ENCODE results near the gene PLCL2. TPM values are rescaled to one million over a fixed set of nuclear protein-coding genes. Genes with fewer than 3 reads are reported as not detected.

The PLCL2 gene
- total RNA-seq, 1 experiment from 2014 or later: 2.5 TPM

DNA sequence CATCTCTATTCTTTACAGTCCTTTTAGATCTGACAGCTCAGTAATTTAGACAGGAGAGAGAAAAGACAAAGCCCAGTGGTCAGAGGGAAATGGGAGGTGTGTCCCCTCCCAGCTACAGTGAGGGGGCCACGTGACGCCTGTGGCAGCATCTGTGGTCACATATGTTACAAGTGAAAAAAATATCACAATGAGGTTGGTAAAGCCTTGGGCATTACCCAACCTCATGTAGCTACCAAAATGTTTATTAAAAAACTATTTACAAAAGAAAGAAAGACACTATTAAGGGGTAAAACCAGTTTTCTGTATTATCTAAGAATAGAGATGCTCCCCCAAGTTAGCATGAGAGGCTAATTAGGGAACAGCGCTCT is 42.9 kb upstream of the PLCL2 start:
- H3K9ac ChIP-seq (ENCODE audit: low read length): peak overlapping the region; percentile 30; the same call in 1 of the 2 replicates
- H3K27ac ChIP-seq (ENCODE audit: low read length): no peak overlapping the region
- no peaks in the 10 kb centered on the region for H3K36me3 ChIP-seq (ENCODE audit: insufficient read depth, low read length)
- no peak for DNase-seq
- H3K4me3 ChIP-seq (ENCODE audit: low read length): peak overlapping the region; percentile 41
- peak overlapping the region; percentile 77 for H2AFZ ChIP-seq (ENCODE audit: low read length)
- H3K79me2 ChIP-seq (ENCODE audit: low read length): no peaks in the 10 kb centered on the region
- no peaks in the 10 kb centered on the region for H3K9me3 ChIP-seq (ENCODE audit: low read length)
- H3K4me1 ChIP-seq (ENCODE audit: low read length): peaks cover 17% of the 10 kb centered on the region
- no peaks in the 10 kb centered on the region for H4K20me1 ChIP-seq (ENCODE audit: insufficient read depth, low read depth, low read length)
- no peaks in the 10 kb centered on the region for H3K9me2 ChIP-seq (replicated peaks; ENCODE audit: insufficient read depth, low read length)
- H3K4me2 ChIP-seq (ENCODE audit: low read depth, low read length, poor library complexity, severe bottlenecking): peak overlapping the region; percentile 63
- H3K27me3 ChIP-seq (ENCODE audit: low read length): no peaks in the 10 kb centered on the region

DNA sequence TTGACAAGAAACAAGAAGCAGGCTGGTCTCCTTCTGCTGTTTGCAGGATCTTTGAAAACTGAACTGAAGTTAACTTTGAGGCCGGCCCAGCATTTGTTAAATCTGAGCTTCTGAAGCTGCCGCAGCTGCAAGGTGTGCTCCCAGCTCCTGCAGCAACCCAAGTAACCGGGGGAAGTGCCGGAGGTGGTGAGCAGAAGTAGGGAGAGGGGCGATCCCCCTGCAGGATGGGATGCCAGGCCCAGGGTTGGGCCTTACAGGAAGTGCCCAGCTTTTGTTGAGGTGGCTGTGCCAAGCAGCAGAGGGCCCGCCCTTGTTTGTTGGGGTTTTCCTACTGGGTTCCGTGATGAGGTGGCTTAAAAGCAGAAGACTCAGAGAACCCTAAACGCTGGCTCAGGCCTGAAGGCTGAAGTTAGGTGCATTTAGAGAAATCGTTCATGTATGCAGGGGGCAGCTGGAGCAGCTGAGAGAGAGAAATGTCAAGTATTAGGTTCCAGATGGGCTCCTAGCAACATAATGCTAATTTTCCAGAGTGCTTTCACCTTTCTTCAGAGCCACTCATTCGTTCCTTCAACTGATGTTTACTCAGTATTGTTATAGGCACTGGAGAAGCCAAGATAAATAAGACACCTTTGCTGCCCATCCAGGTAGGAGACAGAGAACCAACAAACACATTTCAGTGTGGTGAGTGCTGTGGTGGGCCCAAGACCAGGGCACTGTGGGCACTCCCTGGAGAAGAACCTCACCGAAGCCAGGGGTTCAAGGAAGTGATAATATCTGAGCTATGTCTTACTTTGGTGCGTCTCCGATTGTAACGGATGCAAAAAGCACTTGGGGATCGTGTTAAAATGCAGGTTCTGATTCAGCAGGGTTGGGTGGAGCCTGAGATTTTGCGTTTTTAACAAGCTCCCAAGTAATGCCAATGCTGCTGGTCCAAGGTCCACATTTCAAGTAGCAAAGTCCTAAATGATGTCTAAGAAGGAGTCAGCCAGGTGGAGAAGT is 42.2 kb upstream of the PLCL2 start:
- Histone ChIP-seq H3K79me2 (ENCODE audit: low read length) (no peaks in the 10 kb centered on the region), H3K27me3 (ENCODE audit: low read length) (no peaks in the 10 kb centered on the region), H3K9ac (ENCODE audit: low read length) (no peak overlapping the region), H3K9me2 (replicated peaks; ENCODE audit: insufficient read depth, low read length) (no peaks in the 10 kb centered on the region), H2AFZ (ENCODE audit: low read length) (peak overlapping the region; percentile 77), H3K27ac (ENCODE audit: low read length) (no peak overlapping the region), H3K4me1 (ENCODE audit: low read length) (peaks cover 17% of the 10 kb centered on the region), H3K36me3 (ENCODE audit: insufficient read depth, low read length) (no peaks in the 10 kb centered on the region), H3K9me3 (ENCODE audit: low read length) (no peaks in the 10 kb centered on the region), H4K20me1 (ENCODE audit: insufficient read depth, low read depth, low read length) (no peaks in the 10 kb centered on the region), H3K4me2 (ENCODE audit: low read depth, low read length, poor library complexity, severe bottlenecking) (peak overlapping the region; percentile 63), H3K4me3 (ENCODE audit: low read length) (no peak overlapping the region)
- DNase-seq: no peak

DNA sequence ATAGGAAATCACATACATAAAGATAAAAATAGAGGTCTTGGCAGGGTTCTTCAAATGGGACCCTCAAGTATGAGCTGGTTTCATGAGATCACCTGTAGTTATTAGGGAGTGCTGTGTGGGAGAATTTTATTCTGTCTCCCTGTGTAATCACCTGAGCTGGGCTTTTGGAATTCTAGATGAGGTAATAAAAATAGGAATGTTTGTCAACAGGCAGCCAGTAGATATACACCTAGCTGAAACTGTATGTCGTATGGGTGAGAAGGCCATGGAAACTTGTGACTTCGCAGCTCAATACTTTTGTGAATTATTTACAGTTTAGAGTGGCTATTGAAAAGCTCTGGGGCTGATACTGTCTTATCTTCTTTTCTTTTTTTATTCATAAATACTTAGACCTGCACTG is 40.5 kb upstream of the PLCL2 start:
- Histone ChIP-seq H3K4me1 (ENCODE audit: low read length) (peaks cover 19% of the 10 kb centered on the region), H3K79me2 (ENCODE audit: low read length) (no peaks in the 10 kb centered on the region), H3K4me2 (ENCODE audit: low read depth, low read length, poor library complexity, severe bottlenecking) (no peak overlapping the region), H3K9ac (ENCODE audit: low read length) (no peak overlapping the region), H3K9me3 (ENCODE audit: low read length) (no peaks in the 10 kb centered on the region), H3K4me3 (ENCODE audit: low read length) (no peak overlapping the region), H2AFZ (ENCODE audit: low read length) (no peak overlapping the region), H4K20me1 (ENCODE audit: insufficient read depth, low read depth, low read length) (no peaks in the 10 kb centered on the region), H3K9me2 (replicated peaks; ENCODE audit: insufficient read depth, low read length) (no peaks in the 10 kb centered on the region), H3K27me3 (ENCODE audit: low read length) (no peaks in the 10 kb centered on the region), H3K27ac (ENCODE audit: low read length) (no peak overlapping the region), H3K36me3 (ENCODE audit: insufficient read depth, low read length) (no peaks in the 10 kb centered on the region)
- DNase-seq: no peak

DNA sequence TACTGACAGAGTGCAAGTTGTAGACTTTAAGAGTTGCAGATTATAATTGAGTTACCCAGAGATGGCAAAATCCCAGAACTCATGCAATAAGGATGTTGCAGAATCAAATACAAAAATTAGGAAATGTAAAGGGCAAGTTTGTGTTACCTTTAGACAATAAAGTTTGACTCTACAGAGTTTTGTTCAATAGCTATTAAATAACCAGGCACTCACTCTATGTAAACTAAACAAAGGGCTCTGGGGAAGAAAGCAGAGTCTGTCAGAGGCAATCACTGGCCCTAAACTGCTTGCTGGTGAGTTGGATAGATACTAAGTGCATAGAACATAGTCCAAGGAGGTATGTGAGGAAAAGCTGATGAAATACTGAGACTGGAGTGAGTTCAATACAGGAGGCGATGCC is 40.0 kb upstream of the PLCL2 start:
- Histone ChIP-seq H3K36me3 (ENCODE audit: insufficient read depth, low read length) (no peaks in the 10 kb centered on the region), H2AFZ (ENCODE audit: low read length) (no peak overlapping the region), H3K9ac (ENCODE audit: low read length) (no peak overlapping the region), H3K4me2 (ENCODE audit: low read depth, low read length, poor library complexity, severe bottlenecking) (no peak overlapping the region), H3K9me3 (ENCODE audit: low read length) (no peaks in the 10 kb centered on the region), H3K27ac (ENCODE audit: low read length) (no peak overlapping the region), H3K4me3 (ENCODE audit: low read length) (no peak overlapping the region), H4K20me1 (ENCODE audit: insufficient read depth, low read depth, low read length) (no peaks in the 10 kb centered on the region), H3K4me1 (ENCODE audit: low read length) (peaks cover 25% of the 10 kb centered on the region), H3K27me3 (ENCODE audit: low read length) (no peaks in the 10 kb centered on the region), H3K9me2 (replicated peaks; ENCODE audit: insufficient read depth, low read length) (no peaks in the 10 kb centered on the region), H3K79me2 (ENCODE audit: low read length) (no peaks in the 10 kb centered on the region)
- DNase-seq: no peak

DNA sequence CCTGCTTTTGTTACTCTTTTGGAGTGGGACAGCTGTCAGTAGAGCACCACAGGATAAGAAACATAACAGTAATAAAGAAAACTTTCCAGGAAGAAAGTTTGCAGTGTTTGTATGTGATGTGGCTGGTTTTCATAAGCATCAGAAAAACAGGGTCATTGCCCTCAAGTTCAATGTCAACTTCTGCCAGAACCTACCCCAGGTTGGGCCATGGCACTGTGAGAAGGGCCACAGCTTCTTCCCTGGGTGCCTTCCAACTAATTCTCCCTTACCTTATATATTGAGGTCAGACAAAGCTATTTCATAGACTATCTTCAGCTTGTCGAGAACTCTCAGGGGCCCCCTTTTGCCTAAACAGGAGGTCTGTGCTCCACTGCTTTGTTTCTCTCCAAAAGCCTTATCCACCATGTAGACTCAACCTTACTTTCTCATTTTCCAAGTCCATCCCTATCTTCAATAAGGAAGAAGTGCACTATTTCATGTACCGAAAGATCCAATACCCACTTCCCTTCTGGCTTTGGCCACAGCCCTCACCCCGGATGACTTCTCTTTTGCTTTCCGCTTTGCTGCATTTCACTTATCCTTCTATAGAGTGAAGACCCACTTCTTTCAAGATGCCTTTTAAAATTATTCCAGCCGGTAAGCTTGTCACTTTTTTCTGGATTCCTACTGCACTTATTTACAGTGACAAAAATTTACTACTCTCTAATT is 38.2 kb upstream of the PLCL2 start:
- H3K4me2 ChIP-seq (ENCODE audit: low read depth, low read length, poor library complexity, severe bottlenecking): no peak overlapping the region
- no peak overlapping the region for H2AFZ ChIP-seq (ENCODE audit: low read length)

DNA sequence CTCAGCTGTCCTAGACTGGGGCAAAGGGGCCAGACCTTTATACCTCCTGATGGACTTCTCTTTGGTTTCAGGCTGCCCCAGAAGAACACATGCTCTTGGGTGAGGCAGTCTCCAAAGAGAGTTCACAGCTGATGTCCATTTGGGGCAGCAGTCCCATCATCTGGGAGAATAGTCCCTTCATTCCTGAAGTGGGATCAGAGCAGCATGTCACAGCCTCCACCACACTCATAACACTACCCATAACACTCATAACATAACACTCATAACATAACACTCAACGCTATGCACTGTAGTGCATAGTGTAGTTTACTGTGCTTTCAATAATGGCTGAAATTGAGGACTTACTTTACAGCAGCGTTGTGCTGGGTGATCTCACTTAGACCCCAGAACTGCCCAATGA is 36.7 kb upstream of the PLCL2 start:
- no peaks in the 10 kb centered on the region for H3K9me2 ChIP-seq (replicated peaks; ENCODE audit: insufficient read depth, low read length)
- H3K9me3 ChIP-seq (ENCODE audit: low read length): no peaks in the 10 kb centered on the region
- H3K4me2 ChIP-seq (ENCODE audit: low read depth, low read length, poor library complexity, severe bottlenecking): no peak overlapping the region
- no peak overlapping the region for H3K27ac ChIP-seq (ENCODE audit: low read length)
- peaks cover 8% of the 10 kb centered on the region for H3K4me1 ChIP-seq (ENCODE audit: low read length)
- no peaks in the 10 kb centered on the region for H3K36me3 ChIP-seq (ENCODE audit: insufficient read depth, low read length)
- H2AFZ ChIP-seq (ENCODE audit: low read length): no peak overlapping the region
- no peak overlapping the region for H3K9ac ChIP-seq (ENCODE audit: low read length)
- no peaks in the 10 kb centered on the region for H3K27me3 ChIP-seq (ENCODE audit: low read length)
- H3K4me3 ChIP-seq (ENCODE audit: low read length): no peak overlapping the region
- no peaks in the 10 kb centered on the region for H3K79me2 ChIP-seq (ENCODE audit: low read length)
- DNase-seq: no peak
- no peaks in the 10 kb centered on the region for H4K20me1 ChIP-seq (ENCODE audit: insufficient read depth, low read depth, low read length)

More for the DNA sequence above, 38.2 kb upstream of the PLCL2 start:
- Histone ChIP-seq H3K4me3 (ENCODE audit: low read length) (no peak overlapping the region), H3K4me1 (ENCODE audit: low read length) (peaks cover 19% of the 10 kb centered on the region), H3K9me2 (replicated peaks; ENCODE audit: insufficient read depth, low read length) (no peaks in the 10 kb centered on the region), H4K20me1 (ENCODE audit: insufficient read depth, low read depth, low read length) (no peaks in the 10 kb centered on the region), H3K79me2 (ENCODE audit: low read length) (no peaks in the 10 kb centered on the region), H3K27me3 (ENCODE audit: low read length) (no peaks in the 10 kb centered on the region), H3K9ac (ENCODE audit: low read length) (no peak overlapping the region), H3K27ac (ENCODE audit: low read length) (no peak overlapping the region), H3K9me3 (ENCODE audit: low read length) (no peaks in the 10 kb centered on the region), H3K36me3 (ENCODE audit: insufficient read depth, low read length) (no peaks in the 10 kb centered on the region)
- no peak for DNase-seq

DNA sequence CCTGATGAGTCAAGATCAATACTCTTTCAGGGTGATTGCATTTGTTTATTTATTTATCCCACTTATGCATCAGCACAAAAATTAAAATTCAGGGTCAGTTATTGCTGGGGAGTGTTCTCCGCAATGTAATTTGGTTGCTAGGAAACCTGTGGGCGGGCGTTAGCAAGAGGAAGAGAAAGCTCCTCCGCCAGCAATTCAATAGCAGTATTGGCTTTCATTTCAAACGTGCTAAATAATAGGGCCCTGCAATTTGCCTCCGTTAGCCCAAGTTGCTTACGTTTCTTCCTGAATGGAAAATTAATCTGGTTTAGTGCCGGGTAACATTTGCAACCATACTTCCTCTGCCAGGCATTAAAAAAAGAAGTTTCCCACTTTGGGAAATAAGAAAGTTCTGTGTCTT is 35.5 kb upstream of the PLCL2 start:
- peak overlapping the region; percentile 42; the same call in 1 of the 2 replicates for H3K4me3 ChIP-seq (ENCODE audit: low read length)
- H3K36me3 ChIP-seq (ENCODE audit: insufficient read depth, low read length): no peaks in the 10 kb centered on the region
- no peaks in the 10 kb centered on the region for H3K9me3 ChIP-seq (ENCODE audit: low read length)
- H3K79me2 ChIP-seq (ENCODE audit: low read length): no peaks in the 10 kb centered on the region
- H3K27ac ChIP-seq (ENCODE audit: low read length): no peak overlapping the region
- H3K9me2 ChIP-seq (replicated peaks; ENCODE audit: insufficient read depth, low read length): no peaks in the 10 kb centered on the region
- peaks cover 8% of the 10 kb centered on the region for H3K4me1 ChIP-seq (ENCODE audit: low read length)
- peak overlapping the region; percentile 58 for H3K4me2 ChIP-seq (ENCODE audit: low read depth, low read length, poor library complexity, severe bottlenecking)
- peak overlapping the region; percentile 64 for H2AFZ ChIP-seq (ENCODE audit: low read length)
- peak overlapping the region; percentile 15; the same call in 1 of the 2 replicates for H3K9ac ChIP-seq (ENCODE audit: low read length)
- peak; percentile 78 for DNase-seq
- H4K20me1 ChIP-seq (ENCODE audit: insufficient read depth, low read depth, low read length): no peaks in the 10 kb centered on the region
- no peaks in the 10 kb centered on the region for H3K27me3 ChIP-seq (ENCODE audit: low read length)

DNA sequence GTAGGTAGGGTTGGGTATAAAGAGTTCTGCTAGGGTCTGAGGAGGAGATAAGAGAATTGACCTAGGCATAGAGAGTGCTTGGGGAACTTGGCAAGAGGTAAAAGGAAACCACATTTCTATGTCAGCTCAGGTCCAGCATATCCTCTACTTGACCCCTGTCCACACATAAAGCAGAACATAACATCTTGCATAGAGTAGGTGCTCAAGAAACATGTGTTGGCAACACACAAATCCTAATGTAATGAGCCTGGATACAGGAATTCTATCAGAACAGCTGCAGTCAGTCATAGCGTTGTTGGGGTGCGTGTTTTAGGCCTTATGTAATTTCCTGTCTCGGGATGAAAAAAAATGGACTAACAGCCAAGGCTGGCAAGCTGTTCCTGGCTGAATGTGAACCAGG is 35.0 kb upstream of the PLCL2 start:
- Histone ChIP-seq H3K9ac (ENCODE audit: low read length) (no peak overlapping the region), H3K9me2 (replicated peaks; ENCODE audit: insufficient read depth, low read length) (no peaks in the 10 kb centered on the region), H3K36me3 (ENCODE audit: insufficient read depth, low read length) (no peaks in the 10 kb centered on the region), H3K4me3 (ENCODE audit: low read length) (no peak overlapping the region; the same call in 1 of the 2 replicates), H3K79me2 (ENCODE audit: low read length) (no peaks in the 10 kb centered on the region), H3K4me1 (ENCODE audit: low read length) (peaks cover 8% of the 10 kb centered on the region), H2AFZ (ENCODE audit: low read length) (peak overlapping the region; percentile 64; the same call in 1 of the 2 replicates), H3K9me3 (ENCODE audit: low read length) (no peaks in the 10 kb centered on the region), H3K4me2 (ENCODE audit: low read depth, low read length, poor library complexity, severe bottlenecking) (peak overlapping the region; percentile 58), H3K27ac (ENCODE audit: low read length) (no peak overlapping the region), H4K20me1 (ENCODE audit: insufficient read depth, low read depth, low read length) (no peaks in the 10 kb centered on the region), H3K27me3 (ENCODE audit: low read length) (no peaks in the 10 kb centered on the region)
- no peak for DNase-seq

All from Karpas-422 (cell line).